ENCODE data around the gene PARK7. TPM values are rescaled to one million over a fixed set of nuclear protein-coding genes. Genes with fewer than 3 reads are reported as not detected.
"Not testable (repeated sequence)": the region's sequence is repeated elsewhere in the genome, so short reads cannot be mapped to it uniquely, and the experiment has no call there.

The PARK7 gene
- polyA plus RNA-seq, 1 donor, result 288 TPM

DNA sequence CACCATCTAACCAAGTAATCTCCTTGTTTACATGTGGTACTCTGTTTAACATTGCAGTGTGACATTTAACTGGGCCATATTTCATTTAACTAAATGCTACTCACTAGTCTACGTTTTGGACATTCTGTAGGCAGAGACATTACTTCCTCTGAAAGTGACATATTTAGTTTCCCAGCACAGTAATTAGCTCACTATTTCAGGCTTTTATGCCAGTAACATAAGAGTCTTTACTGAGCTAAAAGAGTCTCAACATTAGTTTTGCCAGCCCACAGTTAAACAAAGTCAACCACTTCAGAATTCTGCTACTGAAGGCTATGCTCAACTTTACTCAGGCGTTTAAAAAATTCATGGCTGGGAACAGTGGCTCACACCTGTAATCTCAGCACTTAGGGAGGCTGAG, 18.3 kb upstream of the PARK7 start:
- no peak for DNase-seq (ENCODE audit: low read depth)

DNA sequence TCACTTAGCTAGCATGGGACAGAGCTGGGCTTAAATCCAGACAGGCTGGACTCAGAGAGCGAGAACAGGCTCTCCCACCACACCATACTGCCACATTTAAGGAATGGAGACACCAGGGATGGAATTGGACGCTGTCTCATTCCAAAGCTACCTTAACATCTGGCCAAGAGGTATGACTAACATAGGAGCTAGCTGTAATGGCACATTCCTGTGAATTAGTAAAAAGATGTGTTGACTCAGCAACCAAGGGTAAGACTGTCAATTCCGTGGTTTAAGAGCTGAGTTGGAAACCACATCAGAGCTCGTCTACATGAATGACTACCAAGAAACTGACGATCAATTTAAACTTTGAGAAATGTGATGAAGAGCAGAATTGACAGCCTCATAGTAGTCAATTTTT, 12.6 kb upstream of the PARK7 start:
- DNase-seq (ENCODE audit: low read depth), result no peak

DNA sequence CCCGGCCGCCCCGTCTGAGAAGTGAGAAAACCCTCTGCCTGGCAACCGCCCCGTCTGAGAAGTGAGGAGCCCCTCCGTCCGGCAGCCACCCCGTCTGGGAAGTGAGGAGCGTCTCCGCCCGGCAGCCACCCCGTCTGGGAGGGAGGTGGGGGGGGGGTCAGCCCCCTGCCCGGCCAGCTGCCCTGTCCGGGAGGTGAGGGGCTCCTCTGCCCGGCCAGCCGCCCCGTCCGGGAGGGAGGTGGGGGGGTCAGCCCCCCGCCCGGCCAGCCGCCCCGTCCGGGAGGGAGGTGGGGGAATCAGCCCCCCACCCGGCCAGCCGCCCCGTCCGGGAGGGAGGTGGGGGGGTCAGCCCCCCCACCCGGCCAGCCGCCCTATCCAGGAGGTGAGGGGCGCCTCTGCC, 8.7 kb upstream of the PARK7 start:
- not testable (repeated sequence) for DNase-seq (ENCODE audit: low read depth)

DNA sequence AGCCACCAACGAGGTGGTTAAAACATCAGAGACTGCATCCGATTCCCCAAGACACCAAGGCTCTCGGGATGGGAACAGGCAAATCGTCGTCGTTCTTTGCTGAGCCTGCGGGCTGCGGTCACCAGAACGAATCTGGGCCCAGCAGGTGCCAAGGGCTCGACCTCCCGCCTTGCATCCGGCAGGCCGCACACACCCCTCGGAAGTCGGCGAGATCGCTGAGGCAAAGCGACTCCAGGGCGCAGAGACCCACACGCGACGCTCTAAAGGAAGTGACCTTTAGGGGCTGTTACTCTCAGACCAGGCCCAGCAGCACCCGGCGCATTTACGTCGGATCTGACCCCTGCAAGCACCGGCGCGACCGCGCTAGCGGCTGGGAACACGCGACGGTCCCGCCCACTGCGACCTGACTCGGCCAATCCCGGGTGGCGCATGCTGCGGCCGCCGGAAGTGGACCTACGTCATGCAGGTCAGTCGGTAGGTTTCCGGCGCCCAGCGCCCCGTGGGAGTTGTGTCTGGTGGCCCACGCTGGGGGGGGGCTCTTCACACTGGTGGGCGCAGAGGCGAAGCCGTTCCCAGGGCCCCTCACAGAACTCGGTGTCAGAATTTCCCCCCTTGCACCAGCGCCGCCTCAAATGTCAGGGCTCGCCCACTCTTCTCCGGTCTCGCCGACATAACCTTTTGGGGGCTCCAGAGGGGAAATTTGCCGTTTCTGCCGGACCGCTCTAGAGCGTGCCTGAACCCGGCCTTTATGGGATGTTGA, 7.5 kb upstream of the PARK7 start:
- DNase-seq (ENCODE audit: low read depth), result peak; percentile 77

DNA sequence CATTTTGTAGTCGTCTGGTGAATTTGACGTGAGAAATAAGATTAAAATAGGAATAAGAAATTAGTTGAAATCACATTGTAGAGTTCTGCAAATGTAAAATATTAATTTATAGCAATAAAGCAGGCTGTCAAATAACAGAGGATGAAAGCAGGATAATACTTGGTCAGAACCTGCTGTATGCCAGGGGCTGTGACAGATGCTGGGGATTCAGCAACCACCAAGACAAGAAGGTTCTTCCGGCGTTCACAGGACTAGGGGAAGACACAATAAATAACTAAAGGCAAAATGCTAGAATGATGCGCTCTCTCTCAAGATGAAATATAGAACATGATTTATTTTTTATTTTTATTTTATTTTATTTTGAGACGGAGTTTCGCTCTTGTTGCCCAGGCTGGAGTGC, 6.8 kb upstream of the PARK7 start:
- no peak for DNase-seq (ENCODE audit: low read depth)

DNA sequence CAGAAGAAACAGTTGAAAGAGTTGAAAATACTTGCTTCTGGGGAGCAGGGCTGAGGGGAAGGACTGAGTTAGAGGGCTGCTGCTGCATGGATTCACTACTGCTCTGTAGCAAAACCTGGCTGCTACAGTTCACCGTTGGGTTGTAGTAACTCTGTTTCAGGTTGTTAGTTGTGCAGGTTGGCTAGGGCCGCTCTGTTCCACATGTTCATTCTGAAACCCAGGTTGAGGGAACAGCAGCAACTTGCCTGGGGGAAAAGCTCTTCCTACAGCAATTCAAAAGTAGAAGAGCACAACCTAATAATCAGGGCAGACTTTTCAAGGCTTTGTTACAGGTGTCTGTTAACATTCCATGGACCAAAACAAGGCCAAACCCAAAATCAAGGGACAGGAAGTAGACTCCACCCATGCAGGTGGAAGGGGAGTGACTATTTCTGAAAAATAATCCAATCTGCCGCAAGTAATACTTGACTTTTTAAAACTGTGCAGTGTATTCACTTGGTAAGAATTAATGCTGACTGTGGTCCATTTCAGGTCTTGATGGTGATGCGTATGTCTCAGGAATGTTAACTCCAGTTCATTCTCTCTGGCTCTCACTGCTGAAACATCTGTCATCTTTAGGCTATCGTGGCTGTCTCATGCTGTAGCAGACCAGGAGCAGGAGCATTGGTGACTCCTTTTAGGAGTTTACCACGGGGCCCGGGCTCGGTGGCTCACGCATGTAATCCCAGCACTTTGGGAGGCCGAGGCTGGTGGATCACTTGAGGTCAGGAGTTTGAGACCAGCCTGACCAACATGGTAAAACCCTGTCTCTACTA, 5.1 kb upstream of the PARK7 start:
- DNase-seq (ENCODE audit: low read depth), result no peak

DNA sequence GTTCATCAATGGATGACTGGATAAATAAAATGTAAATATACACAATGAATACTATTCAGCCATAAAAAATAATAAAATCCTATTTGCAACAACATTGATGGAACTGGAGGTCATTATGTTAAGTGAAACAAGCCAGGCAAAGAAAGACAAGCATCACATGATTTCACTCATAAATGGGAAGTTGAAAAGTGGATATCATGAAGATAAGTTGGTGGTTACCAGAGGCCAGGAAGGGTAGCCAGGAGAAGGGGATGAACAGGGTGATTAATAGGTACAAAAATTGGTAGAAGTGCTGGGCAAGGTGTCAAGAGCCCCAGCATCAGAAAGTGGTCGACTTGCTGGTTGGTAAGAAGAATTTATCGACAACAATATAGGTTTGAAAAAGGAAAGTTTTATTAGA, 1.3 kb upstream of the PARK7 start:
- DNase-seq (ENCODE audit: low read depth), result no peak

DNA sequence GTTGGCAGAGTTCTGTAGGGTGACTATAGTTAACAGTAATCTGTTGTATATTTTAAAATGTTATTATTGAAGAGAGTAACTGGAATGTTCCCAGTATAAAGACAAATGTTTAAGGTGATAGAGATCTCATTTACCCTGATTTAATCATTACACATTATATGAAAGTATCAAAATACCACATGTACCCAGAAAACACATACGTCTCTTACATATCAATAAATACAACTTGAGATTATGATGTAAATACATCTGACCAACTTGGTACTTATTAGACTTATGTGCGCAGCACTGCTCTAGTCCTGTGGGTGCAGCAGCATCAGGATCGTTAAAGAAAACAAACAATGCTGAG, 670 bp upstream of the PARK7 start:
- no peak for DNase-seq (ENCODE audit: low read depth)

DNA sequence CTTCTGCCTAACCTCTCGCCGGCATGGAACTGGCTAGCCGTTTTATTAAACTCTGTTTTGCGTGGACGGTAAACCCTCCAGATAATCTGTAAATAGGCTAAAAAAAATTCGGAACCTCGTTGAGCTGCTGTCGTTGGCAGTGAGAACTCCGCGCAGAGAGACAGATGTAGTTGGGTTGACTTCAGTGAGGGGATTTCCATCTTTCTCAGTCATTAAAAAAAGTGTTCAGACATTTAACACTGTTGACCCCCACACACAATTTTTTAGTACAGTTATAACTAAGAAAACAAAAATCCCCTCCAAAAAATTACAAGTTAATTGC, 464 bp downstream of the PARK7 start:
- no peak for DNase-seq (ENCODE audit: low read depth)

DNA sequence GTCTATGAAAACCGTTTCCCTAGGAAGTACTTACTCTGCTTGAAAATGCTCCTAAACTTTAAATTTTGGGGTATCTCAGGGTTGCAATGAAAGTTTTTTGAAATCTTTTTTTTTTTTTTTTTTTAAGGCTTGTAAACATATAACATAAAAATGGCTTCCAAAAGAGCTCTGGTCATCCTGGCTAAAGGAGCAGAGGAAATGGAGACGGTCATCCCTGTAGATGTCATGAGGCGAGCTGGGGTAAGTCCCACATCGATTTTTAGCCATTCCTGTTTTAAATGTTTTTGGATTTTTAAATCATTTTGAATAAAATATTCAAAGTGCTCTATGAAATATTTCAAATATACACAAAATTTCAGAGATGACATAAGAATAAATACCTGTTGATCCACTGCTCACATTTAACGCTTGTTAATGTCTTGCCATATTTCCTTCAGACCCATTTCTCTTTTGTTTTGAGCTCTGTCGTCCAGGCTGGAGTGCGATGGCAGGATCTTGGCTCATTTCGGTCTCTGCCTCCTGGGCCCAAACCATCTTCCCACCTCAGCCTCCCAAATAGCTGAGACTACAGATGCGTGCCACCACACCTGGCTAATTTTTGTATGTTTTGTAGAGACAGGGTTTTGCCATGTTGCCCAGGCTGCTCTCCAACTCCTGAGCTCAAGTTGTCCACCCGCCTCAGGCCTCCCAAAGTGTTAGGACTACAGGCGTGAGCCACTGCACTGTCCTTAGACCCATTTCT, 1.3 kb downstream of the PARK7 start:
- DNase-seq (ENCODE audit: low read depth), result no peak

DNA sequence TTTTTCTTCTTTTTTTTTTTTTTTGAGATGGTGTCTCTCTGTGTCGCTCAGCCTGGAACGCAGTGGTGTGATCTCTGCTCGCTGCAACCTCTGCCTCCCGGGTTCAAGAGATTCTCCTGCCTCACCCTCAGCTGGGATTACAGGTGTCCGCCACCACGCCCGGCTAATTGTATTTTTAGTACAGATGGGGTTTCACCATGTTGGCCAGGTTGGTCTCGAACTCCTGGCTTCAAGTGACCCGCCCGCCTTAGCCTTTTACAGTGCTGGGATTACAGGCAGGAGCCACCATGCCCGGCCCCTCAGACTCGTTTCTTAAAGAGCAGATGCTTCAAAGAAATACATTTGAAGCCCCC, 1.8 kb downstream of the PARK7 start:
- not testable (repeated sequence) for DNase-seq (ENCODE audit: low read depth)

DNA sequence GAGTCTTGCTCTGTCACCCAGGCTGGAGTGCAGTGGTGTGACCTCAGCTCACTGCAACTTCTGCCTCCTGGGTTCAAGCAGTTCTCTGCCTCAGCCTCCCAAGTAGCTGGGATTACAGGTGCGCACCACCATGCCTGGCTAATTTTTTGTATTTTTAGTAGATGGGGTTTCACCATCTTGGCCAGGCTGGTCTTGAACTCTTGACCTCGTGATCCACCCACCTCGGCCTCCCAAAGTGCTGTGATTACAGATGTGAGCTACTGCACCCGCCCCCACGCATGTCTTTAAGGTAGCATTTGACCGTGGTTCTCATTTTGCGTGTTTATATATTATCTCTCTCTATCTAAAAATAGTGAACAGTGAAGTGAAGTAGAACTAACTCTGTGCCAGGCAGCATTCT, 2.3 kb downstream of the PARK7 start:
- not testable (repeated sequence) for DNase-seq (ENCODE audit: low read depth)

DNA sequence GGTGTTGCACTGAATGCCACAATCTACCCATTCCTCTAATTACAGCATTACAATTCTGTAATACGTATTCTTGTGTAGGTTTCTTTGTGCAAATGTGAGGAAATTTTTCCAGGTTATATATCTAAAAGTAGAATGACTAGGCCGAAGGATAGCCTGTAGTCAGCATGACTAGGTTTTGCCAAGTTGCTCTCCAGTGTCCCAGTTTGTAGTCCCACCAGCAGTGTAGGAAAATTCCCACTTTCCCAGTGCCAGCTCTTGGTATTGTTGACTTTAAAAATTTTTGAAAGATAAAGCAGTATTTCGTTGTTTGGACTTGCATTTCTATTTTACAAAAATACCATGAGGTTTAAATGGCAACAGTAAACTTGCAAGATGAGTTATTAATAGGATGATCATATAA, 3.0 kb downstream of the PARK7 start:
- DNase-seq (ENCODE audit: low read depth), result no peak

DNA sequence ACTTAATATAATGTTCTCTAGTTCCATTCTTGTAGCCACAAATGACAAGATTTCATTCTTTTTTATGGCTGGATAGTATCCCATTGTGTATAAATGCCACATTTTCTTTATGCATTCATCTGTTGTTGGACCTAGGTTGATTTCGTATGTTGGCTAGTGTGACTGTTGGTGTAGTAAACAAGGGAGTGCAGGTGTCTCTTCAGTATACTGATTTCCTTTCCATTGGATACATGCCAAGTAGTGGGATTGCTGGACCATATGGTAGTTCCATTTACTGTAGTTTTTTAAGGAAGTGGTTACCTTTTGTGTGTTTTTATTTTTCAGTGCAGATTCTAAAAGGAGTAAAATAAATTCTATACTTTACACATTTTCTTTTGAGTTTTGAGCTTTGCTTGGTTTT, 5.7 kb downstream of the PARK7 start:
- DNase-seq (ENCODE audit: low read depth), result no peak

DNA sequence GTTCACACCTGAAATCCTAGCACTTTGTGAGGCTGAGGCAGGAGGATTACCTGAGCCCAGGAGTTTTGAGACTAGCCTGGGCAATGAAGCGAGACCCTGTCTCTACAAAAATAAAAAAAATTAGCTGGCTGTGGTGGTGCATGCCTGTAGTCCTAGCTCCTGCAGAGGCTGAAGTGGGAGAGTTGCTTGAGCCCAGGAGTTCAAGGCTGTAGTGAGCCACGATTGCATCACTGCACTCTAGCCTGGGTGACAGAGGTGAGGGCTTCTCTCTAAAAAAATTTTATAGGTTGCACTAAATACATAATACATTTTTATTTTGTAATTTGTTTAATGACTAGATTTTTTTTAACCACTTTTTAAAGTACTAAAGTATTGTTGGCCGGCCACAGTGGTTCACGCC, 6.1 kb downstream of the PARK7 start:
- DNase-seq (ENCODE audit: low read depth), result no peak

DNA sequence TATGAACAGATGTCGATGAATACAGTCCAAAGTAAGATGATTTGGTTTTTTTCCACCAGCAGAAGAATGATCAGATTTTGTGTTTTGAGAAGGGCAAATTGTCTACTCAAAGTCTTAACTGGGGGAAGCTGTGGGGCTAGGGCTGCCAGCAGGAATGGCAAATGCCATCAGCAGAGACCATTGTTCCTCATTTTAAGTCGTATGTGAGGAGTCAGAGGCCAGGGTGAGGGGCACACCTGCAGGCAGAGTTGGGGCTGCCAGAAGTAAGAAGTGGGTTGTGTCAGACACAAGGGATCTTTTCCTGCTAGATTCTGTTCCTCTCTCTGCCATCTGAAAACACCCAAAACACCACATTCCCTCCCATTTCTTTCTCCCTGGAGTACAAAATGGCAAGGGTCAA, 8.7 kb downstream of the PARK7 start:
- no peak for DNase-seq (ENCODE audit: low read depth)

DNA sequence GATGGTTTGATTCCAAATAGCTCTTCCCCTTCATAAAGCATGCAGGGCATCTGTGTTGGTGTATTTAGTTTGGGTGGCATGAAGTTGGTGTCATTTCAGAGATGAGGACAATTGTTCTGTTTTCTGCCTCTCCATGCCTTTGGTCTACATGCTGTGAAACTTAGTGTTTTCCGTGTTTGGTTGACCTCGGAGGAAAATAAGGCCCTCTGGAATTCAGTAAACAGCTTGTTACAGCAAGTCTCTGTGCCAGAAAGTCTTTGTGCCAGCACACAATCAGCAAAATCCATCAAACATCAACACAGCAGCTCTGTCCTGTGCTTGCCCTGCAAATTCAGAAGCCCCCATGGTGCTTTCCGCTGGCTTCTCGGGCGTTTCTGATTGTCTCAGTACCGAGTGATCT, 9.5 kb downstream of the PARK7 start:
- no peak for DNase-seq (ENCODE audit: low read depth)

DNA sequence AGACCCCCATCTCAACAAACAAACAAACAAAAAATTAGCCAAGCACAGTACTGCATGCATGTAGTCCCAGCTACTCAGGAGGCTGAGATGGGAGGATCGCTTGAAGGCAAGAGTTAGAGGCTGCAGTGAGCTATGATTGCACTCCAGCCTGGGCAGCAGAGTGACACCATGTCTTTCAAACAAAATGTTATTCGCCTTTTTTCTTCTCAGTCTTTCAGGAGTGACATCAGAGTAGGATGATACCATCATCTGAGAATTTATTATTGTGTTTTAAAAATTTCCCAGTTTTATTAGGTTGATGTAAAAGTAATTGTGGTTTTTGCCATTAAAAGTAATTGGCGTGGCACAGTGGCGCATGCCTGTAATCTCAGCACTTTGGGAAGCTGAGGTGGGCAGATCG, 10.8 kb downstream of the PARK7 start:
- DNase-seq (ENCODE audit: low read depth), result no peak

DNA sequence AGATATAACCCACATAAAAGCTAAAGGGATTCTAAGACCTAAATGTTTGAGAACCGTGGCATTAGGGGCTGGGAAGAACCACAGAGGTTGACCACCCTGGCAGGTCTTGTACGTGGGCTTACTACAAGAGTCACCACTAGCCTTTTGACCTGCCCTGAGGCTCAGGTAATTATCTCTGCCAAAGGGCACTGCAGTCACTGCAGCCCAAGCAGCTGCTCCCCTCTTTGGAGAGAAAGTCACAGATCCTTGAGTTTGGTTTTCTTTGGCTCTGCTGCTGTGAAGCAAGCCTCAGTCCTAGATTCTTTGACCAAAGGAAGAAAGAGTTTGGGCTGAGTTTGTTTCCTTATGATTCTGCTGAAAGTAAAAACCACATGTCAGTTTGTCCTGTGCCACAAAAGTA, 11.6 kb downstream of the PARK7 start:
- no peak for DNase-seq (ENCODE audit: low read depth)

DNA sequence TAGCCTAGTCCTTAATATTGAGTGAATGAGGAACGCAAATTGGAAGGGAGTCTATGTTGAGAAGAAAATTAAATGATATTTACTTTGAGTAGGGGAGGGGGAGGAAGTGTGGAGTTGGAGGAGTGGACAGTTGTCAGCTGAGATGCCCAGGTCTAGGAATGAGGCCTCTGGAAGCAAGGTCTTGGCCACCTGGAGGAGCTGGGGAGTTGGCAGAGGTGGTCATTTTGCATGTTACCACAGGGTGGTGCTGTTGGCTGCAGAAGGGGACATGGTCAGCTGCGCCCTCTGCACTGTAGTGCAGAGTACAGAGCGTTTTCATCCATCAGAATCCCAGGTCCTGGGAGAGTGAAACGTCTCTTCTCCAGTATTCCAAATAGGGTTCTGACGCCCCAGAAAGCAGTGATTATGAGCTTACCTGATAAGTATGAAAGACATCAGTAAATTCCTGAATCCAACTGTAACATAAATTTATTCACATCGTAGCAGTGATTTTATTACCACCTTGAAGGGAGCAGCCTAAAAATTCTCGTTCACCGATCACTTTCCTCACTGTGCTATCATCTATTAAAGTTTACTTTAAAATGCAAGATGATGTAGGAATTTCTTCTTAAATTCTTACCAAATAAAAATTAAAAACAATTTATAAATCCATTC, 13.8 kb downstream of the PARK7 start:
- no peak for DNase-seq (ENCODE audit: low read depth)

DNA sequence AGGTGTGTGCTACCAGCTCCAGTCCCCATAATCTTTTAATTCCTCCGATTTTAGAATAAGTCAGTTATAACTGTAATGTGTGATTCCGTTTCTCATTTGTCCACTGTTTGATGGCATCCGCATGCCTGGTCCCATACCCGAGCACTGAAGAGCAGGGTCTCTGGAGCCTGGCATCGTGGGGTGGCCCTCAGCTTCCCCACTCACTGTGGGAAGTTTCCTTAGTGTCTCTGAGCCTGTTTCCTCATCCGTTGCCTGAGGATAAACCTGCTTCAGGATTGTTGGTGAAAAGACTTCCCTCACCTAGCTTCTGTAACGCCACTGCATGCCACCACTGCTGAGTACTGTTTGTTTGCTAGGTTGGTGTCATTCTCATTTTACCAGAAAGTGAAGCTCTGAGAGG, 19.5 kb downstream of the PARK7 start:
- DNase-seq (ENCODE audit: low read depth), result no peak

DNA sequence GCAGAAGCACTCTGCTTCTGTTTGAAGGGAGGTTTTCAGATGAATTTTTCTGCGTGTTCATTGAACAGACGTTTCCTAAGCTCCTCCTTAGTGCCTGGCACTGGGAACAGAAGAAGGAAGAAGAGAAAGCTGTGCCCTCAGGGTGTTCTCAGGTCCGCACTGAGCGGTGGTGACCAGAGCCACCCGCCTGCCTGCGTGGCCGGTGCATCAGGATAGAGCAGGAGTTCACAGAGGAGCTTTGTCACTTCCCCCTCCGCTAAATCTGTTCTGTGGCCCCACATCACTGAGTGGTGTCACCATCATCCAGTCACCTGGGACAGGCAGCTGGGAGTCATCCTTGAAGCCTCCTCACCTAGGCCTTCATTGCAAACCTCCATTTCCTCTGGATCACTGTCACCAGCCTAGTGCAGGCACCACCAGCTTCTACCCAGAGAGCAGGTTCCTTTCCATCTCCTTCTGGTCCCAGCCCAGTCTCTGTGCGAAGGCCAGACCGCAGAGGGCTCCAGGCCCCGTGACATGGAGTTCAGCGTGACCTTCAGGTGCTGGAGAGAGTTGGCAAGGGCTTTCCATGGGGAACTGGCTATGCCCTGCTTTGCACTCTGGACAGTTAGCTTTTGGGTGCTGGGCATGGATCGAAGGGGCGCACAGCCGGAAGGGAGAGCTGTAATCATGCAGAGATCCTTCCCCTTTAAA, 21.7 kb downstream of the PARK7 start:
- DNase-seq (ENCODE audit: low read depth), result no peak

Measured in forelimb muscle (tissue), 1 donor.